Epithelial cell of proximal tubule (primary cell): Measurements from ENCODE around the gene PLCE1. TPM values are rescaled to one million over a fixed set of nuclear protein-coding genes. Genes with fewer than 3 reads are reported as not detected.
A peak's percentile ranks its signal among the peaks of the same experiment; 100 is the strongest.

Experiments
- DNase-seq: peaks from one replicate; pipeline ENCODE4 v3.0.0-alpha.2; 2011; ENCODE audit warnings: low read depth
- H3K4me3 ChIP-seq: 2 replicates; pipeline ENCODE4 v1.5.1; 2011; ENCODE audit warnings: low read depth, mild to moderate bottlenecking, low read length
- CTCF ChIP-seq: conservative IDR thresholded peaks from 2 replicates; pipeline ENCODE4 v1.5.1; 2012; ENCODE audit warnings: low read depth, mild to moderate bottlenecking, low read length
- total RNA-seq: library from RNA; depleted of rRNA; stranded (reverse); fragments of >200 nt; gene quantifications from 2 replicates; pipeline ENCODE4 v1.2.3, GENCODE V29; 2015

The PLCE1 gene
- total RNA-seq, 1 donor from 2014 or later, result 1.2 TPM

GRCh38 chr10:94035982-94036765, 42.4 kb downstream of the PLCE1 start:
- TF ChIP-seq CTCF, result no peak
- no peak overlapping the region for H3K4me3 ChIP-seq
- DNase-seq, result no peak

- DNase-seq, result no peak
- no peak overlapping the region for H3K4me3 ChIP-seq
- no peak for TF ChIP-seq CTCF
These were observed 43.0 kb downstream of the PLCE1 start for GRCh38 chr10:94036766-94037033.

GRCh38 chr10:94037286-94037685, 43.6 kb downstream of the PLCE1 start:
- H3K4me3 ChIP-seq, result no peak overlapping the region
- TF ChIP-seq CTCF, result no peak
- DNase-seq, result no peak

- TF ChIP-seq CTCF, result peak; percentile 10
- no peak for DNase-seq
- no peak overlapping the region for H3K4me3 ChIP-seq
These were observed 44.3 kb downstream of the PLCE1 start for GRCh38 chr10:94038024-94038423.

- no peak for TF ChIP-seq CTCF
- H3K4me3 ChIP-seq, result no peak overlapping the region
- DNase-seq, result no peak
These were observed 47.5 kb downstream of the PLCE1 start for GRCh38 chr10:94041206-94041605.

GRCh38 chr10:94042001-94042833, 48.5 kb downstream of the PLCE1 start:
- H3K4me3 ChIP-seq, result no peak overlapping the region
- no peak for DNase-seq
- peak; percentile 40 for TF ChIP-seq CTCF
